Measurements from ENCODE around the gene DCP1B.

DCP1B gene

DNA sequence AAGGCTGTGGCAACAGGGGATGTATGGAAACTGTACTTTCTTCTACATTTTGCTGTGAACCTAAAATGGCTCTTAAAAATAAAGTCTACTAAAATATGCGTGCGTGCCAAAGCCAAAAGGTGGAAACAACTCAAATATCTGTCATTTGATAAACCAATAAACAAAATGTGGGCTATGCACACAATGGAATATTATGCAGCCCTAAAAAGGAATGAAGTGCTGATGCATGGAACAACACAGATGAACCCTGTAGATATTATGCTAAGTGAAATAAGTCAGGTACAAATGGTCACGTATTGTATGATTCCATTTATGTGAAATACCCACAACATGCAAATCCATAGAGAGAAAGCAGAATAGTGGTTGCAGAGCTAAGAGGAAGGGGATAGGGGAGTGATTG lies 93.8 kb downstream of the DCP1B start:
- no peaks in the 10 kb centered on the region for H4K20me1 ChIP-seq (ENCODE audit: insufficient read depth, low read length)
- TF ChIP-seq, protein P1, sequence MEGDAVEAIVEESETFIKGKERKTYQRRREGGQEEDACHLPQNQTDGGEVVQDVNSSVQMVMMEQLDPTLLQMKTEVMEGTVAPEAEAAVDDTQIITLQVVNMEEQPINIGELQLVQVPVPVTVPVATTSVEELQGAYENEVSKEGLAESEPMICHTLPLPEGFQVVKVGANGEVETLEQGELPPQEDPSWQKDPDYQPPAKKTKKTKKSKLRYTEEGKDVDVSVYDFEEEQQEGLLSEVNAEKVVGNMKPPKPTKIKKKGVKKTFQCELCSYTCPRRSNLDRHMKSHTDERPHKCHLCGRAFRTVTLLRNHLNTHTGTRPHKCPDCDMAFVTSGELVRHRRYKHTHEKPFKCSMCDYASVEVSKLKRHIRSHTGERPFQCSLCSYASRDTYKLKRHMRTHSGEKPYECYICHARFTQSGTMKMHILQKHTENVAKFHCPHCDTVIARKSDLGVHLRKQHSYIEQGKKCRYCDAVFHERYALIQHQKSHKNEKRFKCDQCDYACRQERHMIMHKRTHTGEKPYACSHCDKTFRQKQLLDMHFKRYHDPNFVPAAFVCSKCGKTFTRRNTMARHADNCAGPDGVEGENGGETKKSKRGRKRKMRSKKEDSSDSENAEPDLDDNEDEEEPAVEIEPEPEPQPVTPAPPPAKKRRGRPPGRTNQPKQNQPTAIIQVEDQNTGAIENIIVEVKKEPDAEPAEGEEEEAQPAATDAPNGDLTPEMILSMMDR (IDR thresholded peaks at IDR 0.05; ENCODE audit: low read depth, low read length): no peak
- TF ChIP-seq EZH2phosphoT487 (IDR thresholded peaks at IDR 0.05; ENCODE audit: low read depth): no peak
- no peaks in the 10 kb centered on the region for H3K4me1 ChIP-seq (ENCODE audit: low read length)
- H3K9ac ChIP-seq (ENCODE audit: low read length): no peak overlapping the region
- H3K9me3 ChIP-seq (ENCODE audit: insufficient read depth, low read length): no peaks in the 10 kb centered on the region
- no peak overlapping the region for H2AFZ ChIP-seq (ENCODE audit: low read depth, low read length)
- H3K4me3 ChIP-seq (ENCODE audit: low read length): no peak overlapping the region
- no peak overlapping the region for H3K4me2 ChIP-seq (ENCODE audit: low read length)
- no peaks in the 10 kb centered on the region for H3K79me2 ChIP-seq (ENCODE audit: low read length)
- H3K27me3 ChIP-seq (ENCODE audit: low read depth, low read length): no peaks in the 10 kb centered on the region
- no peak overlapping the region for H3K27ac ChIP-seq (ENCODE audit: low read length)
- H3K36me3 ChIP-seq (replicated peaks; ENCODE audit: low read depth, low read length): no peaks in the 10 kb centered on the region

DNA sequence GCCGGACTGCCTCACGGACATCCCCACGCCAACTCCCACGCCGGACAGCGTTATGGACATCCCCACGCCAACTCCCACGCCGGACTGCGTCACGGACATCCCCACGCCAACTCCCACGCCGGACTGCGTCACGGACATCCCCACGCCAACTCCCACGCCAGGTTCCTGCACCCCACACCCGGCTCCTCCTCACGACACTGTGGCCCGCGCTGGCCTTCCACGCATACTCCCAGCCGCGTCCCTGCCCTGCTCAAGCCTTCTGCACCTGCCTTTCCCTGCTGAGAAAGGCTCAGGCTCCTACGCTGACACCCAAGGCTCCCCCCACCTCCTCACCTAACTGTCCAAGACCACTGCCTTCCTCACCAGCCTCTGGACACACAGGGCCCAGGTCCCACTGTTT lies 95.5 kb downstream of the DCP1B start:
- no peaks in the 10 kb centered on the region for H3K4me1 ChIP-seq (ENCODE audit: low read length)
- H3K9ac ChIP-seq (ENCODE audit: low read length): no peak overlapping the region
- TF ChIP-seq, protein P1 (IDR thresholded peaks at IDR 0.05; ENCODE audit: low read depth, low read length): no peak
- TF ChIP-seq EZH2phosphoT487 (IDR thresholded peaks at IDR 0.05; ENCODE audit: low read depth): no peak
- no peak overlapping the region for H3K27ac ChIP-seq (ENCODE audit: low read length)
- no peaks in the 10 kb centered on the region for H3K27me3 ChIP-seq (ENCODE audit: low read depth, low read length)
- H2AFZ ChIP-seq (ENCODE audit: low read depth, low read length): no peak overlapping the region
- H3K79me2 ChIP-seq (ENCODE audit: low read length): no peaks in the 10 kb centered on the region
- peaks cover 7% of the 10 kb centered on the region; the same call in 1 of the 2 replicates for H3K9me3 ChIP-seq (ENCODE audit: insufficient read depth, low read length)
- H3K4me2 ChIP-seq (ENCODE audit: low read length): no peak overlapping the region
- H3K4me3 ChIP-seq (ENCODE audit: low read length): no peak overlapping the region
- H4K20me1 ChIP-seq (ENCODE audit: insufficient read depth, low read length): no peaks in the 10 kb centered on the region
- H3K36me3 ChIP-seq (replicated peaks; ENCODE audit: low read depth, low read length): no peaks in the 10 kb centered on the region

DNA sequence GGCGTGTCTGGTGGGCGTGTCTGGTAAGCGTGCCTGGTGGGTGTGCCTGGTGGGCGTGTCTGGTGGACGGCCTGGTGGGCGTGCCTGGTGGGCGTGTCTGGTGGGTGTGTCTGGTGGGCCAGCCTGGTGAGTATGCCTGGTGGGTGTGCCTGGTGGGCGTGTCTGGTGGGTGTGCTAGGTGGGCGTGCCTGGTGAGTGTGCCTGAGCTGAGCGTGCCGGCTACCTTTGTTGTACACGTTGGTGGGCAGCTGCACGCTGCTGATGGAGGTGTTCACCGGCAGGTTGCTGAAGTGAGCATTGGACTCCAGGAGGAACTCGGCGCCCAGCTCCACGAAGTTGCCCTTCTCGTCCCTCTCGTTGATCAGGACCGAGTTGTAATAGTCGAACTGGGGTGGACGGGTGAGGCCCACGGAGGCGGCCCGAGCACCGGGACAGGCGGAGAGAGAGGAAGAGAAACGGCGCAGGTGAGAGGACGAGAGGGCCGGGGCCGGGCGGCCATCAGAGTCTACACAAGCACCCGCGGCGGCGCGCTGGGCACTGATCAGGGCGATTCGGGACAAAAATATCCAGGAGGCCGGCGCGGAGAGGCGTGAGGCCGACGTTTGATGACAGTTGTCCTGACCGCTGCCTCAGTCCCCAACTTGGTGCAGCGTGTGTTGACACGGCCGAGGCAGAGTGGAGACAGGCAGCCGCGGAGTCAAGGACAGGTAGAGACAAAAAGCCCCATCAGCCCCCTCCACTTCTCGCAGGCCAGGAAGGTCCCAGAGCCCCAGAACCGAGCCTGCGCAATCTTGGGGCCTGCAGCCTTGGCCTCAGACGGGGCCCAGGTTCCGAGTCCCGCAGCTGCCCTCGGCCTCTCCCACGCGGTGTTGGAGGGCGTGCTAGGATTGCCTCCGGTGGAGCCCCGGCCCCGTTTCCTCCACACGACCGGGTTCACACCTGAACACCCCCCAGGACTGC lies 96.3 kb downstream of the DCP1B start:
- Histone ChIP-seq H3K4me3 (ENCODE audit: low read length) (no peak overlapping the region), H3K27me3 (ENCODE audit: low read depth, low read length) (no peaks in the 10 kb centered on the region), H4K20me1 (ENCODE audit: insufficient read depth, low read length) (no peaks in the 10 kb centered on the region), H3K9me3 (ENCODE audit: insufficient read depth, low read length) (peaks cover 7% of the 10 kb centered on the region; the same call in 1 of the 2 replicates), H3K27ac (ENCODE audit: low read length) (no peak overlapping the region), H3K9ac (ENCODE audit: low read length) (no peak overlapping the region), H3K79me2 (ENCODE audit: low read length) (no peaks in the 10 kb centered on the region), H3K36me3 (replicated peaks; ENCODE audit: low read depth, low read length) (no peaks in the 10 kb centered on the region), H3K4me1 (ENCODE audit: low read length) (no peaks in the 10 kb centered on the region), H2AFZ (ENCODE audit: low read depth, low read length) (no peak overlapping the region), H3K4me2 (ENCODE audit: low read length) (no peak overlapping the region)
- TF ChIP-seq, protein P1 (IDR thresholded peaks at IDR 0.05; ENCODE audit: low read depth, low read length): no peak
- TF ChIP-seq EZH2phosphoT487 (IDR thresholded peaks at IDR 0.05; ENCODE audit: low read depth): no peak

DNA sequence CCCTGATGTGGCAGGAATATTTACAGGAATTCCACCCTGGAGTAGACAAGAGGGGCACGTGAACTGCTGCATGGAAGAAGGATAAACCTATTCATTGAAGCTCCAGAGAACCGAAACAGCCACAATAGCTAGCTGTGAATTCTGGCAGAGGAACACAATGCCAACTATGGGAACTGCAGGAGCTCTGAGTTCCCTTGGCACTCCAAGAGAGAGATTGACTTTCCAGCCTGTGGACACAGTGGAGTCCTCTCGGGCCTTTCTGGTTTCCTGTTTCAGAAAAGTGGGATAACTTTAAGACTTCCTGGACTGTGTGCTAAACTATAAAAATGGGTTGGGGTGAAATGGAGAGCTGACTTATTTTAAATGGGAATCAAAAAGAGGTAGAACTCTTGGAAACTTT lies 97.7 kb downstream of the DCP1B start:
- Histone ChIP-seq H2AFZ (ENCODE audit: low read depth, low read length) (no peak overlapping the region), H3K79me2 (ENCODE audit: low read length) (no peaks in the 10 kb centered on the region), H3K36me3 (replicated peaks; ENCODE audit: low read depth, low read length) (no peaks in the 10 kb centered on the region), H3K4me1 (ENCODE audit: low read length) (no peaks in the 10 kb centered on the region), H3K9me3 (ENCODE audit: insufficient read depth, low read length) (peaks cover 7% of the 10 kb centered on the region; the same call in 1 of the 2 replicates), H3K4me2 (ENCODE audit: low read length) (no peak overlapping the region), H4K20me1 (ENCODE audit: insufficient read depth, low read length) (no peaks in the 10 kb centered on the region), H3K4me3 (ENCODE audit: low read length) (no peak overlapping the region), H3K27ac (ENCODE audit: low read length) (no peak overlapping the region), H3K9ac (ENCODE audit: low read length) (no peak overlapping the region), H3K27me3 (ENCODE audit: low read depth, low read length) (no peaks in the 10 kb centered on the region)
- TF ChIP-seq, protein P1 (IDR thresholded peaks at IDR 0.05; ENCODE audit: low read depth, low read length): no peak
- no peak for TF ChIP-seq EZH2phosphoT487 (IDR thresholded peaks at IDR 0.05; ENCODE audit: low read depth)
